Thyroid gland (tissue), 4 donors: ENCODE results near the gene PER3. TPM values are rescaled to one million over a fixed set of nuclear protein-coding genes. Genes with fewer than 3 reads are reported as not detected.

Source experiments
- DNase-seq, 2 donors: peaks; one replicate each; pipeline ENCODE4 v3.0.0-alpha.2; 2019
- H3K27ac ChIP-seq, 3 donors: fragments of 200-600 bp; sonication (generic); 1 replicate in 2 of 3; 2 replicates in 1 of 3; pipeline ENCODE4 v1.5.1; 2016 to 2019; ENCODE audit warnings: mild to moderate bottlenecking in 1 of 3, moderate library complexity in 1 of 3
- H3K27me3 ChIP-seq: fragments of 200-600 bp; sonication (generic); one replicate; pipeline ENCODE4 v1.5.1; 2019
- H3K36me3 ChIP-seq, 2 donors: fragments of 200-600 bp; sonication (generic); one replicate each; pipeline ENCODE4 v1.5.1; 2016 to 2019
- H3K4me1 ChIP-seq, 2 donors: fragments of 200-600 bp; sonication (generic); one replicate each; pipeline ENCODE4 v1.5.1; 2017 to 2019
- H3K4me3 ChIP-seq, 3 donors: fragments of 200-600 bp; sonication (generic); replicated peaks in 1 of 3; 1 replicate in 2 of 3; 2 replicates in 1 of 3; pipeline ENCODE4 v1.5.1; 2016; ENCODE audit warnings: mild to moderate bottlenecking in 1 of 3
- H3K9me3 ChIP-seq: fragments of 200-600 bp; sonication (generic); one replicate; pipeline ENCODE4 v1.5.1; 2017
- POLR2A ChIP-seq, 2 donors: fragments of 450-650 bp; IDR thresholded peaks; one replicate each; pipeline ENCODE4 v1.6.1; 2017; ENCODE audit warnings: antibody characterized with exemption in 2 of 2, mild to moderate bottlenecking in 2 of 2, moderate library complexity in 1 of 2
- WGBS, 2 donors: methylation state at CpG; one replicate each; pipeline ENCODE4 v1.1.5; 2017; 5-methylcytosine and 5-hydroxymethylcytosine counted together
- intact Hi-C: fragments of 100-400 bp; cut with DNase I; formaldehyde crosslinking; loops from one replicate; pipeline ENCODE4 v1.15.1; 2023
- total RNA-seq, 4 donors: library from RNA; depleted of rRNA; stranded (reverse); fragments of >200 nt; gene quantifications; one replicate each; pipeline ENCODE4 v1.2.3, GENCODE V29; 2016
- TF ChIP-seq, protein P1 (sequence below), 6 experiments: fragments of 200-600 bp in 3 of 6; fragments of 450-650 bp in 3 of 6; sonication (generic) in 3 of 6; IDR thresholded peaks; one replicate each; pipeline ENCODE4 v1.5.1; 2016 to 2019; ENCODE audit warnings: antibody characterized with exemption in 6 of 6, mild to moderate bottlenecking in 2 of 6, inconsistent platforms in 1 of 6, moderate library complexity in 1 of 6

The PER3 gene
- total RNA-seq, 4 donors from 2014 or later: 8.9 to 30.9 (median 20.9) TPM

DNA sequence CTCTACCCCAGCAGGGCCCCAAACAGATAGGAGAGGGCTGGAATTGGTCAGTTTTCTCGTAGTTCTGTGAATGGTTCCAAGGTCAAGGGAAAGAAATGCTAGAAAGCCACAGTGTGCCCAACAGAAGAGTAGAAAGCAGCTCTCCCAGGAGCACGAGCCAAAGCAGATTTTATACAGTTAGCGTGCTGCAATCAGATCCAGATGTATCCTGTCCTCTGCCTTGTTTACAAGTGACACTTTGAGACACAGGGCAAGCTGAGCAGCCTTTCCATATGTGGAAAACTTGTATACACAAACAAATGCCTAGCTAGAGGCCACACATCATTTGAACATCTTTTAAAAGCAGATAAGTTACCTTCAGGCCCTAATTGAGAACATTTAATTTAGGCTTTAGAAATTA is 6.5 kb upstream of the PER3 start:
- intact Hi-C loops: no loop called here
- H3K4me3 ChIP-seq: no peak overlapping the region

DNA sequence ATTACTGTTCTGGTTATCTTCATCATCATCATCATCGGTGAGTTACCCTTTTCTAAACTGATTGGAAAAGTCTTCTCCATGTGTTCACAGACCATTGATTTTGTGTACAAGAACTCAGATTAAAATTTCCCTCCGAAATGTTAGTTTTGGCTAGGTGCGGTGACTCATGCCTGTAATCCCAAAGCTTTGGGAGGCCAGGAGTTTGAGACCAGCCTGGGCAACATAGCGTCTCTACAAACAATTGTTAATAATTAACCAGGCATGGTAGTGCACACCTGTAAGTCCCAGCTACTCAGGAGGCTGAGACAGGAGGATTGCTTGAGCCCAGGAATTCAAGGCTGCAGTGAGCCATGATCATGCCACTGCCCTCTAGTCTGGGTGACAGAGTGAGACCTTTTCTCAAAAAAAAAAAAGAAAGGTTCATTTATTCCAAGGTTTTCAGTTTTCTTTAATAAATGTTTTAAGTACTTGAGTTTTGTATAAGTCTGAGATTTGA is 5.9 kb upstream of the PER3 start:
- Histone ChIP-seq H3K4me3 (no peak overlapping the region), H3K4me1 (peaks cover 0 to 4% of the 10 kb centered on the region in 2 donors), H3K27ac (no peak overlapping the region), H3K27me3 (no peaks in the 10 kb centered on the region), H3K36me3 (peaks cover 14 to 26% of the 10 kb centered on the region in 2 donors), H3K9me3 (no peaks in the 10 kb centered on the region)
- no peak for TF ChIP-seq POLR2A (IDR thresholded peaks at IDR 0.05)
- TF ChIP-seq, protein P1, sequence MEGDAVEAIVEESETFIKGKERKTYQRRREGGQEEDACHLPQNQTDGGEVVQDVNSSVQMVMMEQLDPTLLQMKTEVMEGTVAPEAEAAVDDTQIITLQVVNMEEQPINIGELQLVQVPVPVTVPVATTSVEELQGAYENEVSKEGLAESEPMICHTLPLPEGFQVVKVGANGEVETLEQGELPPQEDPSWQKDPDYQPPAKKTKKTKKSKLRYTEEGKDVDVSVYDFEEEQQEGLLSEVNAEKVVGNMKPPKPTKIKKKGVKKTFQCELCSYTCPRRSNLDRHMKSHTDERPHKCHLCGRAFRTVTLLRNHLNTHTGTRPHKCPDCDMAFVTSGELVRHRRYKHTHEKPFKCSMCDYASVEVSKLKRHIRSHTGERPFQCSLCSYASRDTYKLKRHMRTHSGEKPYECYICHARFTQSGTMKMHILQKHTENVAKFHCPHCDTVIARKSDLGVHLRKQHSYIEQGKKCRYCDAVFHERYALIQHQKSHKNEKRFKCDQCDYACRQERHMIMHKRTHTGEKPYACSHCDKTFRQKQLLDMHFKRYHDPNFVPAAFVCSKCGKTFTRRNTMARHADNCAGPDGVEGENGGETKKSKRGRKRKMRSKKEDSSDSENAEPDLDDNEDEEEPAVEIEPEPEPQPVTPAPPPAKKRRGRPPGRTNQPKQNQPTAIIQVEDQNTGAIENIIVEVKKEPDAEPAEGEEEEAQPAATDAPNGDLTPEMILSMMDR (IDR thresholded peaks at IDR 0.05): no peak
- intact Hi-C loops: no loop called here
- no peak for DNase-seq
- 95 to 96% methylated on average over 4 of the region's 4 CpGs for WGBS, 2 donors

More for the DNA sequence above, 6.5 kb upstream of the PER3 start:
- H3K9me3 ChIP-seq: no peaks in the 10 kb centered on the region
- TF ChIP-seq, protein P1 (IDR thresholded peaks at IDR 0.05): no peak
- TF ChIP-seq POLR2A (IDR thresholded peaks at IDR 0.05): no peak
- H3K36me3 ChIP-seq: peaks cover 14 to 26% of the 10 kb centered on the region in 2 donors
- no peak for DNase-seq
- no peaks in the 10 kb centered on the region for H3K4me1 ChIP-seq
- no peaks in the 10 kb centered on the region for H3K27me3 ChIP-seq
- 89 to 93% methylated on average over 3 of the region's 3 CpGs for WGBS, 2 donors
- no peak overlapping the region for H3K27ac ChIP-seq

DNA sequence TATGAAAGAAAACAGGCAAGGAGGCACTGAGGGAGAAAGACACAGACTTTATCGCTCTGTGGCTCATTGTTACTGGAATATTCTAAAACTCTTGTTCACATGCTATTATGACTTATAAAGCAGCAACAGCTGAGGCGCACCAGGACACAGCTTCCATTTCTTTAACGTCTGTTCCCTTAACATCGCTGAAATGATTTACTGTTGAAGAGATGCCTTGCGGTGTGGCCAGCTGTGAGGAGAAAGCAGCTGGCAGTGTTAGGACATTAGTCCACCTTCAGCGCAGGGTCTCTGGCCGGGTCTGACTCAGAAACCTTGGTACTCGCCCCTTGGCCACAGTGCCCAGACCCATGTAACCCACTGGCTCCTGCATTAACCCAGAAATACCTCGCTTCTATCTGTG is 3.1 kb upstream of the PER3 start:
- Histone ChIP-seq H3K36me3 (peaks cover 14 to 21% of the 10 kb centered on the region in 2 donors), H3K27ac (no peak overlapping the region), H3K27me3 (no peaks in the 10 kb centered on the region), H3K4me3 (no peak overlapping the region), H3K4me1 (peaks cover 11 to 15% of the 10 kb centered on the region in 2 donors), H3K9me3 (no peaks in the 10 kb centered on the region)
- TF ChIP-seq POLR2A (IDR thresholded peaks at IDR 0.05): no peak
- TF ChIP-seq, protein P1 (IDR thresholded peaks at IDR 0.05): no peak
- intact Hi-C loops: no loop called here
- WGBS, 2 donors: 97% methylated on average over 9 of the region's 9 CpGs
- no peak for DNase-seq

DNA sequence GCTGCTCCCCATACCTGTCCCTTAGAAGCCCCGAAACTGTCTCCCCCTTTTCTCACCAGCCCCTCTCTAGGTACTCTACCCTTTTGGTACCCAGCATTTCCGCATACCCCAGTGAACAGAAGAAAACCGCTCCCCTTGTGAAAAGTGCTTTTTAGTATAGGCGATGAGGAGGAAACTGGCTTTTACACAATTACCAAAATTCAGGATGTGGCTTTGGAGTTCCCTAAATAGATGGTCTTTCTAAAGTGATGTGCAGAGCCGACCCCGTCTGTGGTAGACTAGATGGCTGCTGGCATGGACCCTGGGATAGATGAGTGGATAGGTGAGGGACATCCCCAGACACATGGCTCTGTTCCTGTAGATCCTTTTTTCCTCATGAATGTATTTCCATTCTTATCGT is 2.6 kb upstream of the PER3 start:
- DNase-seq: no peak
- Histone ChIP-seq H3K4me3 (no peak overlapping the region), H3K9me3 (no peaks in the 10 kb centered on the region), H3K36me3 (peaks cover 14 to 21% of the 10 kb centered on the region in 2 donors), H3K4me1 (peaks cover 13 to 15% of the 10 kb centered on the region in 2 donors), H3K27me3 (no peaks in the 10 kb centered on the region), H3K27ac (no peak overlapping the region)
- intact Hi-C loops: no loop called here
- 78% methylated on average over 7 of the region's 7 CpGs for WGBS, 2 donors
- TF ChIP-seq, protein P1 (IDR thresholded peaks at IDR 0.05): no peak
- TF ChIP-seq POLR2A (IDR thresholded peaks at IDR 0.05): no peak

DNA sequence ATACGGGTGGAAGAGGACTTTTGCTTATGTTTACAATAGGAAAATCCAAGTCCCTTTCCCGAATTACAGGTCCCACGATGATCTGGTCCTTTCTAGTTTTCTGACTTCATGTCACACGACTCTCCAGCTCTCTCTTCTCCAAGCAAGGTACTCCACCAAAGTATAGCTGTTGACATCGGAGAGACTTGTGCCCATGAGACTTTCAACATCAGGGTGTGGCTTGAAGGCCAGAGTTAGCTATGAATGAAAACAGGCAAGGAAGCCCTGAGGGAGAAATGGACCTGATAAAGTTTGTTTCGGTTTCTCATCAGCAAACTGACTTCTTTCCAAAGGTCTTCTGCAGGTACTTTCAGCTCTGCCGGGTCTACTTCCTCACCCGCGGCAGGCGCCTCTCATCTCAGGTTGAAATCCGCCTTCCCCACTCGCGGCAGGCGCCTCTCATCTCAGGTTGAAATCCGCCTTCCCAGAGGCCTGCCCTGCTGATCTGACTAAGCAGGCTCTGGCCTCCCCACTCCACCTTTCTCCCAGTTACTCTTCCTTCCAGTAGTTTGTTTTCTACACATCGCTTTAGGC is 2.1 kb upstream of the PER3 start:
- intact Hi-C loops: no loop called here
- H3K27me3 ChIP-seq: no peaks in the 10 kb centered on the region
- no peak for TF ChIP-seq POLR2A (IDR thresholded peaks at IDR 0.05)
- TF ChIP-seq, protein P1 (IDR thresholded peaks at IDR 0.05): no peak
- 85 to 89% methylated on average over 16 of the region's 16 CpGs for WGBS, 2 donors
- DNase-seq: no peak
- H3K4me3 ChIP-seq: no peak overlapping the region
- peaks cover 14 to 21% of the 10 kb centered on the region in 2 donors for H3K36me3 ChIP-seq
- no peak overlapping the region for H3K27ac ChIP-seq
- no peaks in the 10 kb centered on the region for H3K9me3 ChIP-seq
- H3K4me1 ChIP-seq: peaks cover 15% of the 10 kb centered on the region in 2 donors
